Panc1 (cell line): ENCODE measurements around the gene FAM228B. TPM values are rescaled to one million over a fixed set of nuclear protein-coding genes. Genes with fewer than 3 reads are reported as not detected.

ENCODE experiments used
- ATAC-seq: fragments of 200-7000 bp; cut with Tn5 transposase; 2 replicates; pipeline ENCODE4 v1.9.1; 2020; ENCODE audit warnings: mild to moderate bottlenecking, moderate library complexity
- BruUV-seq: library from RNA; stranded (reverse); fragments of 400-500 nt; replicated peaks from 2 replicates; lab custom pipeline; 2021; lab: Mats Ljungman, UMichigan
- CTCF ChIA-PET: fragments of 300-600 bp; sonication (Branson Sonifier 250); formaldehyde crosslinking; loops from one replicate; lab custom pipeline; 2022; ENCODE audit warnings: antibody characterized with exemption; lab: Charles Lee
- POLR2A ChIA-PET: fragments of 300-600 bp; sonication (Branson Sonifier 250); formaldehyde crosslinking; loops from one replicate; lab custom pipeline; 2022; ENCODE audit warnings: antibody characterized with exemption; lab: Charles Lee
- DNase-seq: peaks from one replicate; pipeline ENCODE4 v3.0.0-alpha.2; 2010; ENCODE audit warnings: low read depth, low spot score
- H3K27ac ChIP-seq: 2 replicates; pipeline ENCODE4 v1.5.1; 2011; ENCODE audit warnings: mild to moderate bottlenecking, low read length, inconsistent platforms
- H3K27me3 ChIP-seq: fragments of 200-500 bp; sonication (Bioruptor generic); 2 replicates; pipeline ENCODE4 v1.6.0; 2014; ENCODE audit warnings: low read length, inconsistent platforms; ENCODE audit not compliant: control insufficient read depth, insufficient read depth
- H3K36me3 ChIP-seq: fragments of 200-500 bp; sonication (Bioruptor generic); 2 replicates; pipeline ENCODE4 v1.5.1; 2014; ENCODE audit warnings: inconsistent platforms, mild to moderate bottlenecking, low read length, moderate library complexity; ENCODE audit not compliant: control insufficient read depth, insufficient read depth
- H3K4me1 ChIP-seq: 2 replicates; pipeline ENCODE4 v1.5.1; 2011; ENCODE audit warnings: inconsistent platforms, mild to moderate bottlenecking, low read length, moderate library complexity; ENCODE audit not compliant: control insufficient read depth, insufficient read depth
- H3K4me3 ChIP-seq, 2 experiments: 2 replicates each; pipeline ENCODE4 v1.5.1; 2011 to 2012; ENCODE audit warnings: low read depth in 2 of 2, low read length in 2 of 2, mild to moderate bottlenecking in 2 of 2, inconsistent platforms in 1 of 2, moderate library complexity in 1 of 2
- H3K9me3 ChIP-seq: fragments of 200-500 bp; sonication (Bioruptor generic); 2 replicates; pipeline ENCODE4 v1.5.1; 2014; ENCODE audit warnings: low read depth, mild to moderate bottlenecking, inconsistent platforms, low read length, moderate library complexity; ENCODE audit not compliant: control insufficient read depth, insufficient read depth
- CTCF ChIP-seq: fragments of 450-650 bp; IDR thresholded peaks from 2 replicates; pipeline ENCODE4 v1.5.1; 2017; ENCODE audit warnings: mild to moderate bottlenecking
- POLR2AphosphoS5 ChIP-seq: IDR thresholded peaks from 2 replicates; pipeline ENCODE4 v1.6.1; 2012; ENCODE audit warnings: mild to moderate bottlenecking, low read depth, low read length, moderate library complexity
- SIN3A ChIP-seq: IDR thresholded peaks from 2 replicates; pipeline ENCODE4 v1.6.1; 2012; ENCODE audit warnings: low read depth, mild to moderate bottlenecking, low read length, moderate library complexity, borderline replicate concordance; ENCODE audit not compliant: insufficient read depth
- TCF7L2 ChIP-seq: IDR thresholded peaks from 2 replicates; pipeline ENCODE4 v1.6.1; 2011; ENCODE audit warnings: mild to moderate bottlenecking, low read depth, low read length, inconsistent platforms
- in situ Hi-C: cut with HindIII; loops from 2 replicates; pipeline ENCODE4 v1.10.0; 2016; ENCODE audit warnings: low sequenced_read_pairs, low pct_unique_long_range_greater_than_20kb
- intact Hi-C: fragments of 100-400 bp; cut with micrococcal nuclease; formaldehyde crosslinking; loops from one replicate; pipeline ENCODE4 v1.10.0; 2022; ENCODE audit not compliant: unreplicated experiment
- total RNA-seq: library from RNA; stranded (reverse); gene quantifications from one replicate; pipeline ENCODE4 v1.2.1, GENCODE V29; 2021; ENCODE audit not compliant: unreplicated experiment
- TF ChIP-seq, protein P1 (sequence below), 2 experiments: IDR thresholded peaks; 2 replicates each; pipeline ENCODE4 v1.6.1; 2011 to 2012; ENCODE audit warnings: low read depth in 2 of 2, control low read depth in 1 of 2, low read length in 1 of 2, mild to moderate bottlenecking in 1 of 2, moderate library complexity in 1 of 2; ENCODE audit not compliant: insufficient read depth in 1 of 2

FAM228B gene
- total RNA-seq, 1 experiment from 2014 or later = 23.0 TPM

DNA sequence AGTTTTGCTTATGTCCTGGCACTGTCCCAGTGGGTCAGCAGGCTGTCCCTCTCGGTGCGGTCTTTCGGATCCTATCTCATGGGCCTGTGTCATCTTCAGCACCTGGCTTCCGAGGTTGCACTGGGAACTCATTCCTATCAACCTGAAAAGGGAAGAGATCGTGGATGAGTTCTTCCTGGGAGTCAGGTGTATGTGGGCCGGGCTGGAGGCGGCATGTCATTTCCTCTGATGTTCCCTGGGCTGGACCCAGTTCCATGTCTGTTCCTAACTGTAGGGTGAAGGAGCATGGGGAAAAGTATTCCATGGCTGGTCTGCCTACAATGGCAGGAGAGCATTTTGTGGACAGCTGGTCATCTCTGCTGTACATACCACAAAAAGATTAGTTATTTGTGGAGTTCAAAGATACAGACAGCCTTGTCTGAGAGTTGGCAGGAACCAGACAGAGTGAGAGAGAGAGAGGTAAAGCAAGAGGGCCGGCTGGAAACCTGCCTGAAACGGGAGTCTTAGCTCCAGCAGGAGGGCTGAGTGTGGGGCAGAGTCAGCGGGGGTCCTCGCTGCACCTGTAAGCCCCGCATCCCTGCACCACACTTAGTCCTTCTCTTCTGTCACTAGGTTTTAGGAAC lies 76.8 kb downstream of the FAM228B start:
- TF ChIP-seq SIN3A (no peak), CTCF (no peak), POLR2AphosphoS5 (no peak), TCF7L2 (no peak)
- TF ChIP-seq, protein P1, sequence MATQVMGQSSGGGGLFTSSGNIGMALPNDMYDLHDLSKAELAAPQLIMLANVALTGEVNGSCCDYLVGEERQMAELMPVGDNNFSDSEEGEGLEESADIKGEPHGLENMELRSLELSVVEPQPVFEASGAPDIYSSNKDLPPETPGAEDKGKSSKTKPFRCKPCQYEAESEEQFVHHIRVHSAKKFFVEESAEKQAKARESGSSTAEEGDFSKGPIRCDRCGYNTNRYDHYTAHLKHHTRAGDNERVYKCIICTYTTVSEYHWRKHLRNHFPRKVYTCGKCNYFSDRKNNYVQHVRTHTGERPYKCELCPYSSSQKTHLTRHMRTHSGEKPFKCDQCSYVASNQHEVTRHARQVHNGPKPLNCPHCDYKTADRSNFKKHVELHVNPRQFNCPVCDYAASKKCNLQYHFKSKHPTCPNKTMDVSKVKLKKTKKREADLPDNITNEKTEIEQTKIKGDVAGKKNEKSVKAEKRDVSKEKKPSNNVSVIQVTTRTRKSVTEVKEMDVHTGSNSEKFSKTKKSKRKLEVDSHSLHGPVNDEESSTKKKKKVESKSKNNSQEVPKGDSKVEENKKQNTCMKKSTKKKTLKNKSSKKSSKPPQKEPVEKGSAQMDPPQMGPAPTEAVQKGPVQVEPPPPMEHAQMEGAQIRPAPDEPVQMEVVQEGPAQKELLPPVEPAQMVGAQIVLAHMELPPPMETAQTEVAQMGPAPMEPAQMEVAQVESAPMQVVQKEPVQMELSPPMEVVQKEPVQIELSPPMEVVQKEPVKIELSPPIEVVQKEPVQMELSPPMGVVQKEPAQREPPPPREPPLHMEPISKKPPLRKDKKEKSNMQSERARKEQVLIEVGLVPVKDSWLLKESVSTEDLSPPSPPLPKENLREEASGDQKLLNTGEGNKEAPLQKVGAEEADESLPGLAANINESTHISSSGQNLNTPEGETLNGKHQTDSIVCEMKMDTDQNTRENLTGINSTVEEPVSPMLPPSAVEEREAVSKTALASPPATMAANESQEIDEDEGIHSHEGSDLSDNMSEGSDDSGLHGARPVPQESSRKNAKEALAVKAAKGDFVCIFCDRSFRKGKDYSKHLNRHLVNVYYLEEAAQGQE (IDR thresholded peaks at IDR 0.05; ENCODE audit: insufficient read depth in 1 of 2, low read depth in 2 of 2, low read length in 1 of 2) = no peak
- intact Hi-C loops (no loop called here), in situ Hi-C loops (no loop called here)
- ATAC-seq = no peak
- Histone ChIP-seq H3K4me3 (no peak overlapping the region), H3K27me3 (no peaks in the 10 kb centered on the region), H3K9me3 (no peaks in the 10 kb centered on the region), H3K4me1 (no peaks in the 10 kb centered on the region), H3K27ac (no peak overlapping the region), H3K36me3 (no peaks in the 10 kb centered on the region; the same call in 1 of the 2 replicates)
- ChIA-PET POLR2A (no interaction called here), CTCF (no interaction called here)
- no TSS peak for BruUV-seq
- no peak for DNase-seq

- H3K9me3 ChIP-seq = no peaks in the 10 kb centered on the region
- intact Hi-C loops (no loop called here), in situ Hi-C loops (no loop called here)
- H3K4me3 ChIP-seq = no peak overlapping the region
- BruUV-seq = no TSS peak
- no peak overlapping the region for H3K27ac ChIP-seq
- no peak; the same call in 1 of the 2 replicates for ATAC-seq
- DNase-seq = no peak
- no peak for TF ChIP-seq CTCF
- no peak for TF ChIP-seq SIN3A
- TF ChIP-seq, protein P1 (IDR thresholded peaks at IDR 0.05; ENCODE audit: insufficient read depth in 1 of 2, low read depth in 2 of 2, low read length in 1 of 2) = no peak
- no peak for TF ChIP-seq POLR2AphosphoS5
- TF ChIP-seq TCF7L2 = no peak
- POLR2A ChIA-PET = no interaction called here
- CTCF ChIA-PET = no interaction called here
- no peaks in the 10 kb centered on the region for H3K27me3 ChIP-seq
- no peaks in the 10 kb centered on the region for H3K4me1 ChIP-seq
- H3K36me3 ChIP-seq = no peaks in the 10 kb centered on the region; the same call in 1 of the 2 replicates
Measured at GRCh38 chr2:24200799-24201198, 77.5 kb downstream of the FAM228B start.
